Astrocyte of the cerebellum (primary cell): ENCODE data around the gene REXO5.

Source experiments
- DNase-seq: peaks from one replicate; pipeline ENCODE4 v3.0.0-alpha.2; 2011; ENCODE audit warnings: low read depth
- H3K4me3 ChIP-seq: 2 replicates; pipeline ENCODE4 v1.5.1; 2011; ENCODE audit warnings: mild to moderate bottlenecking, low read depth, low read length, moderate library complexity
- CTCF ChIP-seq: IDR thresholded peaks from 2 replicates; pipeline ENCODE4 v1.5.1; 2012; ENCODE audit warnings: low read length, low read depth, moderate library complexity, mild to moderate bottlenecking; ENCODE audit errors: missing control alignments
- in situ Hi-C: cut with HindIII; loops from 2 replicates; pipeline ENCODE4 v1.10.0; 2017; ENCODE audit warnings: low sequenced_read_pairs

REXO5 gene

GRCh38 chr16:20874088-20874581 lies 67.8 kb downstream of the REXO5 start:
- in situ Hi-C loops = no loop called here
- TF ChIP-seq CTCF = no peak
- DNase-seq = no peak
- no peak overlapping the region for H3K4me3 ChIP-seq

DNA sequence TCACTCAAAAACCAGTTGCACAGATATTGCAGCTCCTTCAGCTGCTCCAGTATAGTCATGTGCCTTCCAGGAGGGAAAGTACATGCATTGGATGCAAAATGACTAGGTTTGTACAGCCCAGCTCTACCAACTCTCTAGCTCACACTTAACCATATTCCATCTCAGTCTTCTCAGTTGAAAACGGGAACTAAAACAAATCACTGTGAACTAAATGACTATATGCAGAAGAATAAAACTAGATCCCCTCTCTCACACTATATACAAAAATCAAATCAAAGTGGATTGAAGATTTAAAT lies 69.0 kb downstream of the REXO5 start:
- DNase-seq = no peak
- no peak for TF ChIP-seq CTCF
- in situ Hi-C loops = no loop called here
- H3K4me3 ChIP-seq = no peak overlapping the region

DNA sequence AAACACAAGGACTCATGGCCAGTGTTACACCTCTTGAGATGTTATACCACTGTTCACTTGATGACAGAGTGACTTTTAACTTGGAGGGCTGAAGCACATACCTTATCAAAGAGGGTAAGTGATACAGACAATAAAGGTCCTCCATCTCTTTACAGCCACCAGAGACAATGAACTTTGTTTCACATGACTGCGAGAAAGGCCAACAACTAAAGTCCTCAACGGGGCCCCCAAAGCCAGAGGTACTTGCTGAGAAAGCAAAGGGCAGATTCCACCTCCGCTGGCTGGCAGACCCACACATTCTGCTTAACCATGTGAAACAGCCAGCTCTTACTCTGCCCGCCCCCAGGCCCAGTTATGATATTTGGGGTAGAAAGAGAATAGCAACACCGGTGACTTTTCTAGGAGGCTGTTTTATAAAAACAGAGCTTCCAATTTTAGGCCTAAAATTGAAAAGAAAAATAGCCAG lies 72.4 kb downstream of the REXO5 start:
- DNase-seq = no peak
- TF ChIP-seq CTCF = no peak
- no peak overlapping the region for H3K4me3 ChIP-seq
- in situ Hi-C loops = no loop called here

GRCh38 chr16:20879175-20880040 lies 73.1 kb downstream of the REXO5 start:
- in situ Hi-C loops = no loop called here
- DNase-seq = no peak

DNA sequence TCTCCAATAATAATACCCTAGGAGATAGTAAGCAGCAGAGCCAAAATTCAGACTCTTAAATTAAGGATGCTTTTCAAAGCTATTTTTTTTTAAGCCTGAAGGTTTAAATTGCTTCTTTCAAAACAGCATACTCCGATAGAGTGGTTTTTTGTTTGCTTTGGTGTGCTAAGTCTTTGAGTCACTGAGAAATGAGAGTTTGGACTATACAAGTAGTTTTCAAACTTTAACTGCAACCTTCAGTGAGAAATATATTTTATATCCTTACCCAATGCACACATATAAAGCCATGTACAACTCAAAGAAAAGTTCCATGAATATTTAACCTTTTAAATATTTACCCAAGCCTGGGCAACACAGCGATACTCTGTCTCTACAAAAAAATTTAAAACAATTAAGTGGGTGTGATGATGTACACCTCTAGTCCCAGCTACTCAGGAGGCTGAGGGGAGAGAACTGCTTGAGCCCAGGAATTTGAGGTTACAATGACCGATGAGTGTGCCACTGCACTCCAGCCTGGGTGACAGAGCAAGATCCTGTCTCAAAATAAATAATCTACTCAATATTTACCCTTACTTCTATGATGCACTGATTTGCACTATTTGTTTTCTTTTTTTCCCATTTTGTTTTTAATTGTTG lies 74.7 kb downstream of the REXO5 start:
- TF ChIP-seq CTCF = no peak
- H3K4me3 ChIP-seq = no peak overlapping the region
- DNase-seq = no peak
- in situ Hi-C loops = no loop called here

More at GRCh38 chr16:20879175-20880040, 73.1 kb downstream of the REXO5 start:
- no peak overlapping the region for H3K4me3 ChIP-seq
- no peak for TF ChIP-seq CTCF

DNA sequence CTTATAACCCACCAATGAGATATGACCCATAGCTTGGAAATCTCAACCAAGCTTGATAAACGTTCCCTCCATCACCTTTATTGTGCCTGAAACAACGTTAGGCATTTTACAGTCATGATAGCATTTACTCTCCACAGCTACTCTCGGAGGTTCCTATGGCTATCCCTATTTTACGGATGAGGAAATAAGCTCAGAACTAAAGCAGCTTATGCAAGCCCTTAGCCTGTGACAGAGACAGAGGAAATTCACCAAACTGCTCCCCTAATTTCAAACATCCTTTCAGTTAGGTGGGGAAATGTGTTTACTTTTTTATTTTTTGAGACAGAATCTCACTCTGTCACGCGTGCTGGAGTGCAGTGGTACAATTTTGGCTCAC lies 75.2 kb downstream of the REXO5 start:
- no peak overlapping the region for H3K4me3 ChIP-seq

More for the DNA sequence above, 75.2 kb downstream of the REXO5 start:
- no peak for DNase-seq
- TF ChIP-seq CTCF = no peak
- in situ Hi-C loops = no loop called here
